Right lobe of liver (tissue), 4 donors: ENCODE measurements around the gene FHIT.

Source experiments
- POLR2A ChIP-seq: fragments of 450-650 bp; IDR thresholded peaks from one replicate; pipeline ENCODE4 v1.6.1; 2017; ENCODE audit warnings: antibody characterized with exemption, mild to moderate bottlenecking
- TF ChIP-seq, protein P1 (sequence below), 4 donors: fragments of 200-600 bp in 3 of 4; fragments of 450-650 bp in 1 of 4; IDR thresholded peaks; one replicate each; pipeline versions ENCODE4 v1.5.1 to v1.8.0; 2016 to 2022; ENCODE audit warnings: antibody characterized with exemption in 4 of 4, mild to moderate bottlenecking in 2 of 4
- donor health status: DM: no; HTN: no; CAD: no.
- donor health status: DM: no; HTN: no; CAD: no.
- donor health status: DM: no; HTN: yes; CAD: no.

DNA sequence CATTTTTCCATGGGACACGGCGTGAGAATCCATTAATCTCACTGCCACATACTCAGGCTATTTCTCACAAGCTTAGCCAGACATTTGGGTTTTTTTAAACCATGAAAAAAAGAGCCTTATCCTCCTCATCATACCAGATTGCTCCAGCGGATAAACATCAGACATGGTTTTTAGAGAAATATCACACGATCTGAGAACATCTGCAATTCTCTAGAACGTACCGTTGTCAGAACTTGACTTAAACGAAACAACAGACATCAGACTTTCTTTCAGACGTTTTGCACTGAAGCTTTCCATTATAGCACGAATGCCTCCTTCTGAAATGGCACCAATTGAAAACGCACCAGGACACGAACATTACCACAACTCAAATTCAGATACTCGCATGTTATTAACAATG lies 1457.3 kb downstream of the FHIT start:
- TF ChIP-seq, protein P1, sequence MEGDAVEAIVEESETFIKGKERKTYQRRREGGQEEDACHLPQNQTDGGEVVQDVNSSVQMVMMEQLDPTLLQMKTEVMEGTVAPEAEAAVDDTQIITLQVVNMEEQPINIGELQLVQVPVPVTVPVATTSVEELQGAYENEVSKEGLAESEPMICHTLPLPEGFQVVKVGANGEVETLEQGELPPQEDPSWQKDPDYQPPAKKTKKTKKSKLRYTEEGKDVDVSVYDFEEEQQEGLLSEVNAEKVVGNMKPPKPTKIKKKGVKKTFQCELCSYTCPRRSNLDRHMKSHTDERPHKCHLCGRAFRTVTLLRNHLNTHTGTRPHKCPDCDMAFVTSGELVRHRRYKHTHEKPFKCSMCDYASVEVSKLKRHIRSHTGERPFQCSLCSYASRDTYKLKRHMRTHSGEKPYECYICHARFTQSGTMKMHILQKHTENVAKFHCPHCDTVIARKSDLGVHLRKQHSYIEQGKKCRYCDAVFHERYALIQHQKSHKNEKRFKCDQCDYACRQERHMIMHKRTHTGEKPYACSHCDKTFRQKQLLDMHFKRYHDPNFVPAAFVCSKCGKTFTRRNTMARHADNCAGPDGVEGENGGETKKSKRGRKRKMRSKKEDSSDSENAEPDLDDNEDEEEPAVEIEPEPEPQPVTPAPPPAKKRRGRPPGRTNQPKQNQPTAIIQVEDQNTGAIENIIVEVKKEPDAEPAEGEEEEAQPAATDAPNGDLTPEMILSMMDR (IDR thresholded peaks at IDR 0.05) = no peak
- TF ChIP-seq POLR2A = no peak
